Measurements from ENCODE around the gene SEMA4A.
A peak's percentile ranks its signal among the peaks of the same experiment; 100 is the strongest.
"Not testable (repeated sequence)": the region's sequence is repeated elsewhere in the genome, so short reads cannot be mapped to it uniquely, and the experiment has no call there.

Gene SEMA4A

DNA sequence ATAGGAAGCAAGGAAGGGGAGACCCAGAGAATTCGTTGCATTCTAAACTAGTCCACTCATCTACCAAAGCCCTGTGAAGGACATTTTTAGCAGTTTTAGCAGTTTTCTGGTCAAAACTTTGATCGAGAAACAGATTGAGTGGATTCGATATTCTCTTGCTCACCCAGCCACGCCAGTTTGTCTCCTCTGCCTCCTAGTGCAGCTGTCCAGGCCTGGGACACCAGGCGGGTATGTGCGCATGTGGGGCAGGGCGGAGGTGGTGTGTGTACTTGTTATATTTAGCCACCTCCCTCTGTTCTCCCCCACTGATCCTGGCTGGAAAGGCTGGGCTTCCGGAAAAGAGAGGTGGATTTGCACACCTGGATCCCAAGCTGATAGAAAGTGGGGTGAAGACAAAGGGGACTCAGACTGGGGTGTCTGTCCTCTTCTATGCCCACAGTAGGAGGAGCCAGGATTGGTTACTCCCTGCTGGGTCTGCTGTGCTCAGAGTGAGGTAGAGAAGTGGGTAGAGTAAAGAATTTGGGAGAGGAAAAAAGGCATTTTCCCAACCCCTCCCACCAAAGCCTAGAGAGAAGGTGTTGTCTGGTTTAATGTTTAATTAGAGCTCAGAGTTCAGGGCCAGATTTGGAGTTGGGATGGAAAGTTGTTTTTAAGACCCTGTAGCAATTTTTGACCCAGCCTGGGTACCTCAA, 35.1 kb upstream of the SEMA4A start:
- no peaks in the 10 kb centered on the region for H3K9me3 ChIP-seq (ENCODE audit: severe bottlenecking)
- no peak for DNase-seq
- peaks cover 15% of the 10 kb centered on the region for H3K36me3 ChIP-seq
- TF ChIP-seq, protein P1, sequence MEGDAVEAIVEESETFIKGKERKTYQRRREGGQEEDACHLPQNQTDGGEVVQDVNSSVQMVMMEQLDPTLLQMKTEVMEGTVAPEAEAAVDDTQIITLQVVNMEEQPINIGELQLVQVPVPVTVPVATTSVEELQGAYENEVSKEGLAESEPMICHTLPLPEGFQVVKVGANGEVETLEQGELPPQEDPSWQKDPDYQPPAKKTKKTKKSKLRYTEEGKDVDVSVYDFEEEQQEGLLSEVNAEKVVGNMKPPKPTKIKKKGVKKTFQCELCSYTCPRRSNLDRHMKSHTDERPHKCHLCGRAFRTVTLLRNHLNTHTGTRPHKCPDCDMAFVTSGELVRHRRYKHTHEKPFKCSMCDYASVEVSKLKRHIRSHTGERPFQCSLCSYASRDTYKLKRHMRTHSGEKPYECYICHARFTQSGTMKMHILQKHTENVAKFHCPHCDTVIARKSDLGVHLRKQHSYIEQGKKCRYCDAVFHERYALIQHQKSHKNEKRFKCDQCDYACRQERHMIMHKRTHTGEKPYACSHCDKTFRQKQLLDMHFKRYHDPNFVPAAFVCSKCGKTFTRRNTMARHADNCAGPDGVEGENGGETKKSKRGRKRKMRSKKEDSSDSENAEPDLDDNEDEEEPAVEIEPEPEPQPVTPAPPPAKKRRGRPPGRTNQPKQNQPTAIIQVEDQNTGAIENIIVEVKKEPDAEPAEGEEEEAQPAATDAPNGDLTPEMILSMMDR (IDR thresholded peaks at IDR 0.05; ENCODE audit: low read depth, low read length) = no peak
- no peak overlapping the region for H3K27ac ChIP-seq
- H3K4me3 ChIP-seq (ENCODE audit: low read depth, low read length) = no peak overlapping the region
- H3K27me3 ChIP-seq (ENCODE audit: insufficient read depth, low read depth, severe bottlenecking) = no peaks in the 10 kb centered on the region

DNA sequence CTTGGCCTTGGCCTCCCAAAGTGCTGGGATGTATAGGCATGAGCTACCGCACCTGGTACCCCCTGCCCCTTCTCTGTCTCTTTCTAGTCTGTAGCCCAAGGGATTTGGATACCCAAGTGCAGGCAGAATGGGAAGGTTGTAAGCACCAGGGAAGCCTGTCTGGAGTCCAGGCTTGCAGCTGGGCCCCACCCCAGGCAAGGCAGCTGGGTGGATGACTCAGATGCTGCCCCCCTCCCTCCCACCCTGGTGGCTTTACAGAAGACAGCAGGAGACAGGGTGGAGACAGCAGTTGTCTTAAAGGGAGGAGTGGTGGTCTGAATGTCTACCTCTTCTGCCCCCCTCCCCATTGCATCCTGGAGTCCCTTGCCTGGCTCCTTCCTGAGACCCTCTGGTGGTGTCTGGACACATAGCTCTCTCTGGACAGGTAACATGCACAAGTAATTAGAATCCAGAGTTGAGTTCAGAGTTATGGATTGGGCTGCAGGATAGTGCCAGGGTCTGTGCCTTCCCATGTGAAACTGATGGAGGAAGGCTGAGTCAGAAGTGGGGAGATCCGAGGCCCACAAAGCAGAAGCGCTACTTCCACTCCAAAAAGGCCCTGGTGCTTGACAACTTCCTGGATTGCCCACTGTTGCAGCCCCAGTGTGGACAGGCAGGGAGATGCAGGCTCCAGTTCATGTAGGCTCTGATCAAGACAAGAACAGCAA, 33.7 kb upstream of the SEMA4A start:
- no peaks in the 10 kb centered on the region for H3K27me3 ChIP-seq (ENCODE audit: insufficient read depth, low read depth, severe bottlenecking)
- peak; percentile 72 for DNase-seq
- TF ChIP-seq, protein P1 (IDR thresholded peaks at IDR 0.05; ENCODE audit: low read depth, low read length) = peak; percentile 24
- H3K36me3 ChIP-seq = peaks cover 15% of the 10 kb centered on the region
- H3K27ac ChIP-seq = peak overlapping the region; percentile 93
- no peaks in the 10 kb centered on the region for H3K9me3 ChIP-seq (ENCODE audit: severe bottlenecking)
- H3K4me3 ChIP-seq (ENCODE audit: low read depth, low read length) = no peak overlapping the region

DNA sequence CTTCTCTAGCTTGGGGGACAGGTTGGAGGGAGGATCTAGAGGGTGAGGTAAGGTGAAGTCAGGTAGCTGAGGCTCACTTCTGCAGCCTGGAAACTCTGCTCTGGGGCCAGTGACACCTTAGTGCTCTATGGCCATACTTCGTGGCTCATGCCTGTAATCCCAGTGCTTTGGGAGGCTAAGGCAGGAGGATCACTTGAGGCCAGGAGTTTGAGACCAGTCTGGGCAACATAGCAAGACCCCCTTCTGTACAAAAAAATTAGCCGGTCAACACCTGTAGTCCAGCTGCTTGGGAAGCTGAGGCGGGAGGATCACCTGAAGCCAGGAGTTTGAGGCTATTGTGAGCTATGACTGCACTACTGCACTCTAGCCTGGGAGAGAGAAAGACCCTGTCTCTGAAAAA, 33.1 kb upstream of the SEMA4A start:
- Histone ChIP-seq H3K27ac (peak overlapping the region; percentile 93), H3K27me3 (ENCODE audit: insufficient read depth, low read depth, severe bottlenecking) (no peaks in the 10 kb centered on the region), H3K4me3 (ENCODE audit: low read depth, low read length) (no peak overlapping the region), H3K9me3 (ENCODE audit: severe bottlenecking) (no peaks in the 10 kb centered on the region), H3K36me3 (peaks cover 15% of the 10 kb centered on the region)
- TF ChIP-seq, protein P1 (IDR thresholded peaks at IDR 0.05; ENCODE audit: low read depth, low read length) = no peak
- DNase-seq = peak; percentile 74

DNA sequence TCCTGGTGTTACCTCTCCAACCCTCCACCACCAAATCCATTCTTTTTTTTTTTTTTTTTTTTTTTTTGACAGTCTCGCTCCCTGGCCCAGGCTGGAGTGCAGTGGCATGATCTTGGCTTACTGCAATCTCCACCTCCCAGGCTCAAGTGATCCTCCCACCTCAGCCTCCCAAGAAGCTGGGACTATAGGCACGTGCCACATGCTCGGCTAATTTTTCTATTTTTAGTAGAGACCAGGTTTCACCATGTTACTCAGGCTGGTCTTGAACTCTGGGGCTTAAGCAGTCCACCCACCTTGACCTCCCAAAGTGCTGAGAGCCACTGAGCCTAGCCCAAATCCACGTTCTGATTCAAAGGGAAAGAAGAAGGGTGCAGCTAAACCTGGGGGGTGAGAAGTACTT, 32.4 kb upstream of the SEMA4A start:
- peak; percentile 31 for DNase-seq
- not testable (repeated sequence) for H3K9me3 ChIP-seq (ENCODE audit: severe bottlenecking); H3K27me3 ChIP-seq (ENCODE audit: insufficient read depth, low read depth, severe bottlenecking); H3K4me3 ChIP-seq (ENCODE audit: low read depth, low read length)
- peaks cover 15% of the 10 kb centered on the region for H3K36me3 ChIP-seq
- peak overlapping the region; percentile 93 for H3K27ac ChIP-seq

DNA sequence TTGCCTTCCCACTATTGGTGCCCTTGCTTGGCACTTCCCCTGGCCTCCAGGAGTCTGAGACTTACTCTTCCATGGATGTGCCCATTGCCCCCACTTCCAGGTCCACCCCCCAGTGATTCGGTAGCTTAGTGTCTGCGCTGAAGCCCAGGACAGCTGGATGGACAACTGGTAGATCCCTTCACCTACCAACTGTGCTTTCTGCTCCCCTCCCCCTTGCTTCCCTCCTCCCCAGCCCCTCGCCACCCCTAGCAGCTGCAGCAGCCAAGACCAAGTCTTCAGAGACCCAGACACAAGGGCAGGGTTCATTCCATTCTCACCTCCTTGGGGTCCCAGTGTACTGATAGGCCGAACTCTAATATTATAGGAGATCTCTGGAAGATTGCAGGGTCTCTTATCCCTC, 31.9 kb upstream of the SEMA4A start:
- Histone ChIP-seq H3K36me3 (peaks cover 15% of the 10 kb centered on the region), H3K27ac (peak overlapping the region; percentile 93), H3K9me3 (ENCODE audit: severe bottlenecking) (no peaks in the 10 kb centered on the region), H3K4me3 (ENCODE audit: low read depth, low read length) (no peak overlapping the region), H3K27me3 (ENCODE audit: insufficient read depth, low read depth, severe bottlenecking) (no peaks in the 10 kb centered on the region)
- DNase-seq = peak; percentile 76
- TF ChIP-seq, protein P1 (IDR thresholded peaks at IDR 0.05; ENCODE audit: low read depth, low read length) = no peak

DNA sequence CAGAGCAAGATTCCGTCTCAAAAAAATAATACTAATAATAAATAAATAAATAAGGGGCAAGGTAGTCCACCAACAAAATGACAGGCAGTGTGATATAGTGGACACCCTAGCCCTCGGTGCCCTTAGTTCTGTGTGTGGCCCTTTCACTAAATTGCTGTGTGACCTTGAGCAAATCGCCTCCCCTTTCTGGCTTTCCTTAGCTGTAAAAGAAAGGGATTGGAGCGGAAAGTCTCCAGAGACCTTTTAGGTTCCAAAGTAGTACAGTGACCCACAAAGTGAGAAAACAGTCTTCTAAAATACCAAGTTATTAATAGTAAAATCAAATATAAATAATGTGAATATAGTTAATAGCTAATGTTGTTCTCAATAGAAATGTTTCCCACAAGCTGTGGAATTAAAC, 31.3 kb upstream of the SEMA4A start:
- Histone ChIP-seq H3K27ac (peak overlapping the region; percentile 93), H3K4me3 (ENCODE audit: low read depth, low read length) (no peak overlapping the region)

More for the DNA sequence above, 31.3 kb upstream of the SEMA4A start:
- H3K36me3 ChIP-seq = peaks cover 15% of the 10 kb centered on the region
- no peak for DNase-seq
- no peaks in the 10 kb centered on the region for H3K9me3 ChIP-seq (ENCODE audit: severe bottlenecking)
- TF ChIP-seq, protein P1 (IDR thresholded peaks at IDR 0.05; ENCODE audit: low read depth, low read length) = no peak
- H3K27me3 ChIP-seq (ENCODE audit: insufficient read depth, low read depth, severe bottlenecking) = no peaks in the 10 kb centered on the region
